GM23248 (cell line): ENCODE measurements around the gene ASB5. TPM values are rescaled to one million over a fixed set of nuclear protein-coding genes. Genes with fewer than 3 reads are reported as not detected.

Experiments
- DNase-seq: peaks from one replicate; pipeline ENCODE4 v3.0.0-alpha.2; 2015
- H2AFZ ChIP-seq: fragments of 200-600 bp; sonication (generic); 2 replicates; pipeline ENCODE4 v1.6.1; 2016; ENCODE audit warnings: antibody characterized with exemption
- H3F3A ChIP-seq: fragments of 200-600 bp; sonication (generic); 2 replicates; pipeline ENCODE4 v1.6.1; 2016; ENCODE audit warnings: mild to moderate bottlenecking, antibody characterized with exemption, mixed run types; ENCODE audit not compliant: insufficient read depth
- H3K27ac ChIP-seq: fragments of 200-600 bp; sonication (generic); 2 replicates; pipeline ENCODE4 v1.5.1; 2016; ENCODE audit warnings: mild to moderate bottlenecking
- H3K27me3 ChIP-seq: fragments of 200-600 bp; sonication (generic); replicated peaks from 2 replicates; pipeline ENCODE4 v1.6.1; 2016; ENCODE audit warnings: mild to moderate bottlenecking; ENCODE audit not compliant: insufficient read depth
- H3K36me3 ChIP-seq: fragments of 200-600 bp; sonication (generic); 2 replicates; pipeline ENCODE4 v1.6.1; 2016; ENCODE audit warnings: low read depth, mild to moderate bottlenecking
- H3K4me1 ChIP-seq: fragments of 200-600 bp; sonication (generic); 2 replicates; pipeline ENCODE4 v1.6.1; 2016; ENCODE audit warnings: mild to moderate bottlenecking; ENCODE audit not compliant: insufficient read depth
- H3K4me2 ChIP-seq: fragments of 200-600 bp; sonication (generic); one replicate; pipeline ENCODE4 v1.6.1; 2016; ENCODE audit warnings: mild to moderate bottlenecking; ENCODE audit not compliant: unreplicated experiment
- H3K4me3 ChIP-seq: fragments of 200-600 bp; sonication (generic); 2 replicates; pipeline ENCODE4 v1.5.1; 2016; ENCODE audit warnings: mild to moderate bottlenecking
- H3K79me2 ChIP-seq: fragments of 200-600 bp; sonication (generic); 2 replicates; pipeline ENCODE4 v1.6.1; 2016; ENCODE audit warnings: mild to moderate bottlenecking; ENCODE audit not compliant: insufficient read depth
- H3K9ac ChIP-seq: fragments of 200-600 bp; sonication (generic); 2 replicates; pipeline ENCODE4 v1.6.1; 2016; ENCODE audit warnings: mild to moderate bottlenecking
- H3K9me2 ChIP-seq: fragments of 200-600 bp; sonication (generic); 2 replicates; pipeline ENCODE4 v1.6.1; 2016; ENCODE audit warnings: mixed run types, mild to moderate bottlenecking, moderate library complexity; ENCODE audit not compliant: insufficient read depth
- H3K9me3 ChIP-seq: fragments of 200-600 bp; sonication (generic); one replicate; pipeline ENCODE4 v1.6.1; 2017; ENCODE audit warnings: low read depth
- H4K20me1 ChIP-seq: fragments of 200-600 bp; sonication (generic); 2 replicates; pipeline ENCODE4 v1.6.0; 2016; ENCODE audit not compliant: insufficient read depth
- EZH2 ChIP-seq: fragments of 200-600 bp; sonication (generic); IDR thresholded peaks from 2 replicates; pipeline ENCODE4 v1.6.1; 2018; ENCODE audit warnings: antibody characterized with exemption, mild to moderate bottlenecking; ENCODE audit not compliant: insufficient read depth, poor library complexity, severe bottlenecking
- EZH2phosphoT487 ChIP-seq: fragments of 200-600 bp; sonication (generic); IDR thresholded peaks from 2 replicates; pipeline ENCODE4 v1.6.1; 2018; ENCODE audit warnings: antibody characterized with exemption, moderate library complexity, mild to moderate bottlenecking, low read depth; ENCODE audit not compliant: insufficient read depth
- WGBS, 2 experiments: methylation state at CpG; one replicate each; pipeline ENCODE4 v1.1.6; 2015 to 2017; ENCODE audit warnings: low lambda C conversion rate in 2 of 2, low coverage in 1 of 2; ENCODE audit errors: missing lambda C conversion rate in 2 of 2; 5-methylcytosine and 5-hydroxymethylcytosine counted together
- in situ Hi-C: fragments of 300-500 bp; cut with MboI; formaldehyde crosslinking; loops from 2 replicates; pipeline ENCODE4 v1.15.0; 2020
- polyA plus RNA-seq: library from polyadenylated mRNA; unstranded; fragments of >200 nt; fragmentation: Nextera tagmentation; extraction: Ambion mirVana; gene quantifications from 2 replicates; pipeline ENCODE4 v1.2.1, GENCODE V29; 2016
- total RNA-seq: library from RNA; depleted of rRNA; stranded (reverse); fragments of >200 nt; shearing (Covaris generic); gene quantifications from 2 replicates; pipeline ENCODE4 v1.2.3, GENCODE V29; 2014

ASB5 gene
- total and polyA plus RNA-seq, 2 experiments from 2014 or later = not detected

DNA sequence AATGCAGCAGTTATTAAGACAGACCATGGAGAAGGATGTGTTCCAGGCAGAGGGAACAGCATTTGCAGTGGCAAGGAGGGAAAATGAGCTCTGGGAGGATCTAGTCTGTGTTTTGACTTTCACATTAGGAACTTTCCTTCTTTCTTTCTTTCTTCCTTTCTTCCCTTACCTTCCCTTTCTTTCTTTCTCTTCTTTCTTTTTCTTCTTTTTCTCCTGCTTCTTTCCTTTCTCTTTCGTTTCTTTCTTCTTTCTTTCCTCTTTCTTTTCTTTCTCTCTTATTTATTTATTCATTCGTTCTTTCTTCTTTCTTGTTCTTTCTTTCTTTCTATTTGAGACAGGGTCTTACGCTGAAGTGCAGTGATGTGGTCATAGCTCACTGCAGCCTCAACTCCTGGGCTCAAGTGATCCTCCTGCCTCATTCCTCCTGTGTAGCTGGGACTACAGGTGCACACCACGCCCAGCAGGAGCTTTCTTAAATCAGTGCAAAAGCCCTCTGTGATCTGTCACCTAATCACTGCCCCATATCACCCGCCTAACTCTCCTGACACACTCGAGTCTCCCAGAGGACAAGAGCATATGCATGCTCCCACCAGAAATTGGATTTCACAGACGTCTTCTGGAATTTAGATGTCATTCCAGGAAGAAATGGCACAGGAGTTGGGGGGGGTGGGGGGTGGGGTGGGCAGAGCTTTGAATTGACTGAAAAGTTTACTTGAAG is 58.3 kb downstream of the ASB5 start:
- in situ Hi-C loops = no loop called here
- 52 to 57% methylated on average over 7 of the region's 7 CpGs for WGBS, 2 experiments
- Histone ChIP-seq H3K27me3 (no peaks in the 10 kb centered on the region), H4K20me1 (no peaks in the 10 kb centered on the region), H2AFZ (no peak overlapping the region), H3K79me2 (no peaks in the 10 kb centered on the region), H3K4me1 (no peaks in the 10 kb centered on the region), H3K9me3 (no peaks in the 10 kb centered on the region), H3K4me3 (no peak overlapping the region), H3F3A (no peaks in the 10 kb centered on the region), H3K4me2 (no peak overlapping the region), H3K27ac (no peak overlapping the region), H3K9me2 (no peaks in the 10 kb centered on the region), H3K36me3 (no peaks in the 10 kb centered on the region), H3K9ac (no peak overlapping the region)
- no peak for DNase-seq
- TF ChIP-seq EZH2 (no peak), EZH2phosphoT487 (no peak)

- in situ Hi-C loops = no loop called here
- no peaks in the 10 kb centered on the region for H3K4me1 ChIP-seq
- no peaks in the 10 kb centered on the region for H3F3A ChIP-seq
- H3K4me2 ChIP-seq = no peak overlapping the region
- H3K9ac ChIP-seq = no peak overlapping the region
- 91 to 94% methylated on average over 3 of the region's 3 CpGs for WGBS, 2 experiments
- no peak overlapping the region for H3K27ac ChIP-seq
- no peak overlapping the region for H3K4me3 ChIP-seq
- H3K36me3 ChIP-seq = no peaks in the 10 kb centered on the region
- no peak for DNase-seq
- no peaks in the 10 kb centered on the region for H3K79me2 ChIP-seq
- TF ChIP-seq EZH2phosphoT487 = no peak
- no peak for TF ChIP-seq EZH2
- no peaks in the 10 kb centered on the region for H3K27me3 ChIP-seq
- H2AFZ ChIP-seq = no peak overlapping the region
- H3K9me3 ChIP-seq = no peaks in the 10 kb centered on the region
- H4K20me1 ChIP-seq = no peaks in the 10 kb centered on the region
- no peaks in the 10 kb centered on the region for H3K9me2 ChIP-seq
Observed at GRCh38 chr4:176210101-176210500, 58.9 kb downstream of the ASB5 start.

DNA sequence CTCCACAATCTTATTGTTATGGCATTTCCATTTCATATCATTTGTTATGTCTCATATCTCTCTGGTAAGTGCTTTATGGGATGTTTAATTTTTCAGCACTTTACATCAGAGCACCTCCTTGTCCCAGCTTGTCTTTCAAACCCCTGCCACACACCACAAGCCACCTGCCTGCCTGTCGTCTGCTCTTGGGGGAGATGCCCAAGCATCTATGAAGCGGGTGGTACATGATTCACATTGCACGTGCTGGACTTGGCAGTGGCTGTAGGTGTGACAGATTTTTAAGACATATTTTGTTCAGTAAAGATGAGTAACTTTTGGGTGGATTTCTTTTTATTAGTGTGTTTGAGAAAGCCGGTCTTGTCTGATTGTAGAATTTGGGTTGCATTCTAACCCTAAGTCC is 59.5 kb downstream of the ASB5 start:
- H3K4me3 ChIP-seq = no peak overlapping the region
- no peaks in the 10 kb centered on the region for H3K27me3 ChIP-seq
- H3F3A ChIP-seq = no peaks in the 10 kb centered on the region
- H3K9me2 ChIP-seq = no peaks in the 10 kb centered on the region
- no peak overlapping the region for H2AFZ ChIP-seq
- H3K4me1 ChIP-seq = no peaks in the 10 kb centered on the region
- TF ChIP-seq EZH2phosphoT487 (no peak), EZH2 (no peak)
- H3K9me3 ChIP-seq = no peaks in the 10 kb centered on the region
- no peaks in the 10 kb centered on the region for H4K20me1 ChIP-seq
- in situ Hi-C loops = no loop called here
- 78 to 79% methylated on average over 4 of the region's 4 CpGs for WGBS, 2 experiments
- H3K79me2 ChIP-seq = no peaks in the 10 kb centered on the region
- H3K27ac ChIP-seq = no peak overlapping the region
- H3K9ac ChIP-seq = no peak overlapping the region
- DNase-seq = no peak
- no peak overlapping the region for H3K4me2 ChIP-seq
- no peaks in the 10 kb centered on the region for H3K36me3 ChIP-seq

DNA sequence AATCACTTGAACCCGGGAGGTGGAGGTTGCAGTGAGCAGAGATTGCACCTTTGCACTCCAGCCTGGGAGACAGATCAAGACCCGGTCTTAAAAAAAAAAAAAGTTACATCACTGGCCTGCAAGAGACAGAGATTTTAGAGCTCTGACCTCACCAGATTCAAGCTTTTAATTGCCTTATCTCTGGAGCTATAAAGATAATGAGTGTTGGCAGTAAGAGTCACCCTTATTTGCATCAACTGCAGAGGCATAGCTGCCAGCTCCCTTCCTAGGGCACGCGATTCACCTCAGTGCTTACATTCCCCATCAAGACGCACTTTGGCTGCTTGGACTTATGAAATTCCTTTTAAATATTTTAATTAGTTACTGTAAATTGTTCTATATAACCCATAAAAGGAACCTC is 61.2 kb downstream of the ASB5 start:
- H3F3A ChIP-seq = no peaks in the 10 kb centered on the region
- no peaks in the 10 kb centered on the region for H3K9me3 ChIP-seq
- no peaks in the 10 kb centered on the region for H3K9me2 ChIP-seq
- H3K9ac ChIP-seq = no peak overlapping the region
- WGBS, 2 experiments = 75 to 86% methylated on average over 5 of the region's 5 CpGs
- no peaks in the 10 kb centered on the region for H3K36me3 ChIP-seq
- no peak overlapping the region for H3K4me3 ChIP-seq
- no peak overlapping the region for H3K4me2 ChIP-seq
- no peak for DNase-seq
- no peaks in the 10 kb centered on the region for H4K20me1 ChIP-seq
- no peaks in the 10 kb centered on the region for H3K4me1 ChIP-seq
- in situ Hi-C loops = no loop called here
- no peak overlapping the region for H3K27ac ChIP-seq
- no peaks in the 10 kb centered on the region for H3K27me3 ChIP-seq
- no peaks in the 10 kb centered on the region for H3K79me2 ChIP-seq
- H2AFZ ChIP-seq = no peak overlapping the region
- TF ChIP-seq EZH2phosphoT487 (no peak), EZH2 (no peak)
